HG03139 (cell line): Measurements from ENCODE around the gene SYNJ1.
"Not testable (repeated sequence)": the region's sequence is repeated elsewhere in the genome, so short reads cannot be mapped to it uniquely, and the experiment has no call there.

Source experiments
- ATAC-seq: cut with Tn5 transposase; IDR thresholded peaks from one replicate; pipeline ENCODE4 v1.9.1; 2021; ENCODE audit not compliant: unreplicated experiment

SYNJ1 gene

GRCh38 chr21:32695482-32695881 lies 32.3 kb downstream of the SYNJ1 start:
- not testable (repeated sequence) for ATAC-seq

- no peak for ATAC-seq
Observed at GRCh38 chr21:32693581-32693980, 34.2 kb downstream of the SYNJ1 start.

GRCh38 chr21:32690085-32690484 lies 37.7 kb downstream of the SYNJ1 start:
- ATAC-seq = no peak

- no peak for ATAC-seq
Observed at GRCh38 chr21:32687643-32688345, 40.0 kb downstream of the SYNJ1 start.

- ATAC-seq = no peak
Observed at GRCh38 chr21:32682696-32683474, 44.9 kb downstream of the SYNJ1 start.

- no peak for ATAC-seq
Observed at GRCh38 chr21:32674731-32675130, 53.1 kb downstream of the SYNJ1 start.

- ATAC-seq = no peak
Observed at GRCh38 chr21:32674038-32674437, 53.8 kb downstream of the SYNJ1 start.

GRCh38 chr21:32666258-32666657 lies 61.6 kb downstream of the SYNJ1 start:
- ATAC-seq = no peak

- not testable (repeated sequence) for ATAC-seq
Observed at GRCh38 chr21:32664095-32664494, 63.7 kb downstream of the SYNJ1 start.

- ATAC-seq = not testable (repeated sequence)
Observed at GRCh38 chr21:32661981-32662380, 65.8 kb downstream of the SYNJ1 start.

GRCh38 chr21:32661026-32661782 lies 66.6 kb downstream of the SYNJ1 start:
- not testable (repeated sequence) for ATAC-seq

GRCh38 chr21:32658524-32658923 lies 69.3 kb downstream of the SYNJ1 start:
- no peak for ATAC-seq

- no peak for ATAC-seq
Observed at GRCh38 chr21:32653326-32653901, 74.4 kb downstream of the SYNJ1 start.

GRCh38 chr21:32648165-32648564 lies 79.6 kb downstream of the SYNJ1 start:
- ATAC-seq = no peak

GRCh38 chr21:32645261-32646182 lies 82.3 kb downstream of the SYNJ1 start:
- no peak for ATAC-seq

GRCh38 chr21:32641710-32642698 lies 85.8 kb downstream of the SYNJ1 start:
- no peak for ATAC-seq

- ATAC-seq = no peak
Observed at GRCh38 chr21:32626621-32627196, 101.1 kb downstream of the SYNJ1 start.

- not testable (repeated sequence) for ATAC-seq
Observed at GRCh38 chr21:32618218-32618617, 109.6 kb downstream of the SYNJ1 start.
